GM10266 (cell line): ENCODE data around the gene MARCHF10.

ENCODE experiments used
- DNase-seq: peaks from one replicate; pipeline ENCODE4 v3.0.0; 2012; ENCODE audit errors: extremely low spot score
- CTCF ChIP-seq: IDR thresholded peaks from 2 replicates; pipeline ENCODE4 v1.5.1; 2012; ENCODE audit warnings: mild to moderate bottlenecking, low read depth; ENCODE audit not compliant: control insufficient read depth, insufficient read depth; ENCODE audit errors: missing control alignments

MARCHF10 gene

GRCh38 chr17:62666061-62666800 lies 141.9 kb downstream of the MARCHF10 start:
- no peak for TF ChIP-seq CTCF
- no peak for DNase-seq

GRCh38 chr17:62665599-62665998 lies 142.5 kb downstream of the MARCHF10 start:
- no peak for TF ChIP-seq CTCF
- no peak for DNase-seq

GRCh38 chr17:62664336-62665120 lies 143.6 kb downstream of the MARCHF10 start:
- TF ChIP-seq CTCF = no peak
- no peak for DNase-seq

GRCh38 chr17:62663304-62663703 lies 144.8 kb downstream of the MARCHF10 start:
- DNase-seq = no peak
- no peak for TF ChIP-seq CTCF

- no peak for DNase-seq
- TF ChIP-seq CTCF = no peak
Observed at GRCh38 chr17:62662855-62663254, 145.3 kb downstream of the MARCHF10 start.

GRCh38 chr17:62661337-62661736 lies 146.8 kb downstream of the MARCHF10 start:
- no peak for TF ChIP-seq CTCF
- no peak for DNase-seq

- no peak for DNase-seq
- TF ChIP-seq CTCF = no peak
Observed at GRCh38 chr17:62660629-62661118, 147.4 kb downstream of the MARCHF10 start.
